AG04449 (cell line): ENCODE measurements around the gene AGMO.

Experiments
- CTCF ChIA-PET: fragments of 350-600 bp; formaldehyde crosslinking; extraction: SDS; loops from one replicate; lab custom pipeline; 2021; ENCODE audit warnings: antibody characterized with exemption; lab: Yijun Ruan, JAX
- POLR2A ChIA-PET: fragments of 400-600, 350-600 bp; formaldehyde crosslinking; extraction: SDS; loops from one replicate; lab custom pipeline; 2020; ENCODE audit warnings: antibody characterized with exemption, inconsistent platforms; lab: Yijun Ruan, JAX
- DNase-seq: peaks from one replicate; pipeline ENCODE4 v3.0.0-alpha.2; 2010; ENCODE audit warnings: low read depth, low spot score
- H3K4me3 ChIP-seq: 2 replicates; pipeline ENCODE4 v1.5.1; 2011; ENCODE audit warnings: low read depth, mild to moderate bottlenecking, control low read depth, low read length
- TF ChIP-seq, protein P1 (sequence below): IDR thresholded peaks from one replicate; pipeline ENCODE4 v1.5.1; 2011; ENCODE audit warnings: mild to moderate bottlenecking, moderate library complexity, low read length, control low read depth, inconsistent platforms; ENCODE audit not compliant: insufficient read depth; ENCODE audit errors: missing control alignments

The AGMO gene

DNA sequence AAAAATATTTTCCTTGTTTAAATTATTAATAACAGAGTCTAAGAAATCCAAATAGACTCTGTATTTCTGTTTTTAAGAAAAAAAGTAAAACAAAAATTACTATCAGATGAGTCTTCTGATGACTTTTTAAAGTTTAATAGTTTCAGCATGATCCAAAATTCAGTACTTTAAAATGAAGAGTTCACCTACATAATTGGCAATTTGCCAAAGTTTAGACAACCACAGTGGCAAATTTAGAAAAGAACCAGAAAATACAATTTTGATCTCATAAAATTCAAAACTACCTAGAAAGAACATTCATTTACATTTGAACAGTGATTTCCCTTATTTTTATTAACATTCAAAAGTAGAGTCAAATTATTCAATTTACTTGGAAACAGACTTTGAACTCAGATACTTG is 56.1 kb downstream of the AGMO start:
- TF ChIP-seq, protein P1, sequence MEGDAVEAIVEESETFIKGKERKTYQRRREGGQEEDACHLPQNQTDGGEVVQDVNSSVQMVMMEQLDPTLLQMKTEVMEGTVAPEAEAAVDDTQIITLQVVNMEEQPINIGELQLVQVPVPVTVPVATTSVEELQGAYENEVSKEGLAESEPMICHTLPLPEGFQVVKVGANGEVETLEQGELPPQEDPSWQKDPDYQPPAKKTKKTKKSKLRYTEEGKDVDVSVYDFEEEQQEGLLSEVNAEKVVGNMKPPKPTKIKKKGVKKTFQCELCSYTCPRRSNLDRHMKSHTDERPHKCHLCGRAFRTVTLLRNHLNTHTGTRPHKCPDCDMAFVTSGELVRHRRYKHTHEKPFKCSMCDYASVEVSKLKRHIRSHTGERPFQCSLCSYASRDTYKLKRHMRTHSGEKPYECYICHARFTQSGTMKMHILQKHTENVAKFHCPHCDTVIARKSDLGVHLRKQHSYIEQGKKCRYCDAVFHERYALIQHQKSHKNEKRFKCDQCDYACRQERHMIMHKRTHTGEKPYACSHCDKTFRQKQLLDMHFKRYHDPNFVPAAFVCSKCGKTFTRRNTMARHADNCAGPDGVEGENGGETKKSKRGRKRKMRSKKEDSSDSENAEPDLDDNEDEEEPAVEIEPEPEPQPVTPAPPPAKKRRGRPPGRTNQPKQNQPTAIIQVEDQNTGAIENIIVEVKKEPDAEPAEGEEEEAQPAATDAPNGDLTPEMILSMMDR: no peak
- CTCF ChIA-PET: no interaction called here
- no peak overlapping the region for H3K4me3 ChIP-seq
- POLR2A ChIA-PET: no interaction called here
- DNase-seq: no peak

DNA sequence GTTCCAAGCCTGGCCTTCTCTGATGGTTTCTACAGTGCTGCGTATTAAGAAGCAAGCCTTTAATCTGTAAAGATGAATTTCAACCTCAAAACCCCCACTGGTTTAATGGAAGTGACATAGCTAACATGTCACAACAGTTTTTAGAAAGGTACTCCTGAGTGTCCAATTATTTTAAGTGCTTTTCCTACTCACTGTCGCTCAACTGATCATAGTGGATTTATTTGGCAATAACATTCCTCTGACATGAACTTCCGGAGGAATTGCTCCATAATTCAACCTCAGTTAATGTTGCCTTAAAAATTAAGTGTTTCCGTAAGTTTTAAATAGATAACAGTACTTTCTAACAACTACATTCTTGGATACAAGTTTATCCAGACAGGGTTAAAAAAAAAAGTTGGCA is 57.5 kb downstream of the AGMO start:
- DNase-seq: no peak
- TF ChIP-seq, protein P1: no peak
- ChIA-PET CTCF (no interaction called here), POLR2A (no interaction called here)
- no peak overlapping the region for H3K4me3 ChIP-seq

DNA sequence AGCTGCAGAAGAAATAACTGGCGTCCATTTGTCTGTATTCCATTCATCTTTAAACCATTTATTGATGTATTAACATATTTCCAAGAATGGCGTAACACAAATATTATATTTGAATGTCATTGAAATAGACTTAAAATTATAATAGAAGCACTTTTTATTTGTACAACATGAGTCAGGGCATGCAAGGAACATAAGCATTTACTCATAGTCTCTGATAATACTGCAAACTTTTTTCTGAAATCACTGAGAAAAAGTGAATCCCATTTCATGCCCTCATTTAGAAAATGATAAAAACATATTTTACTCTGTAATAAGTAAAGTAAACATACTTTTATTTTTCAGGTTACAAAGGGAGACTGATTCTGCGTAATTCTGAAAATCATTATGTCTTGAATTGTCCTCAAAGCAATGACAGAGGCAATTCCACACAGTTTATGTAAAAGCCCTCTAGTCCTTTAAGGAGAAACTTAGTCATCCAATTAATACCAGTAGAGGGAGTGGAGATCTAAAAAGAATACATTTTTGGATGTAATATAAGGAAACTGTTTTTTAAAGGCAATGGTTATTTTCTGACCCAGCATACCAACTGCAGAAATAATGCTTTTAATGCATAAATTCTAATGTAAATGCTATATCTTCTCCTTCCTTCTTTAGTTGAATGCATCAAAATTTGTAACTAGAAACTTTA is 58.1 kb downstream of the AGMO start:
- DNase-seq: no peak
- no peak overlapping the region for H3K4me3 ChIP-seq
- TF ChIP-seq, protein P1: no peak
- CTCF ChIA-PET: no interaction called here
- POLR2A ChIA-PET: no interaction called here

DNA sequence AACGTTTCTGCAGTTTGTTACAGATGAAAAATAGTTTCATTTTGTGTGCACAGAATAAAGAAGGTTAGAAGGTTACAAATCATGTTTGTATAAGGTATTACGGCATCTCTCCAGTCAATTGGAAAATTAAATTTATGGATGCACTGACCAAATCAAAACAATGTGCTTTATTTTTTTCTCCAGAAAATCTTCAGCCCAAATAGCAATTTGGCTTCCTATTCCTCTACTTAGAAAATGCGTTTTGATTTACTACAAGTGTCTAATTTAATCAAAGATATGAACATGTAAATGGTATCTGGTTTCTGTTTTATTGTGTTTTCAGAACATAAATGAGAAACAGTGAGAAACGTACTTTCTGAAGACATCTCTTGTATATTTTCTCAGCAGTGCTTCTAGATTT is 63.4 kb downstream of the AGMO start:
- no peak for DNase-seq
- CTCF ChIA-PET: no interaction called here
- TF ChIP-seq, protein P1: no peak
- no peak overlapping the region for H3K4me3 ChIP-seq
- POLR2A ChIA-PET: no interaction called here

DNA sequence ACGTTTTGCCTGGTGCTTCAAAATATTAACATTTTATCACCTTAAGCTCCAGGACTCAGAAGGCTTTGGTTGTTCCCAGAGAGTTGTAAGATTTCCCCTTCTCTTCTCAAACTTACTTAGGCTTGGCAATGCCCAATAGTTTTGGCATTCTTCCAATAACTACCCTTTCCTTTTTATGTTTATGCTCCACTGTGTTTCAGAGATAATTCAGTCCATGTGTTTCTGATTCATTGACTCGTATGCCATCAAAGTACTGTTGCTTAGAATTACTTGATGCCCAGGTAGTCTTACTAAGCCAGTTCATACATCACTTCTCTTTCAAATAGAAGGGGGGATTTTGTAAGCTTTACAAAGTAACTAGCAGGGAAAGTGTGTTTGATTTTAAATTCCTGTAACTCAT is 66.6 kb downstream of the AGMO start:
- TF ChIP-seq, protein P1: no peak
- no peak for DNase-seq
- ChIA-PET CTCF (interaction anchor here (0.7 kb wide), 1 partner anchor 66 kb away, joined by 3 read pairs; no protein-coding TSS in a partner anchor), POLR2A (no interaction called here)
- H3K4me3 ChIP-seq: no peak overlapping the region

DNA sequence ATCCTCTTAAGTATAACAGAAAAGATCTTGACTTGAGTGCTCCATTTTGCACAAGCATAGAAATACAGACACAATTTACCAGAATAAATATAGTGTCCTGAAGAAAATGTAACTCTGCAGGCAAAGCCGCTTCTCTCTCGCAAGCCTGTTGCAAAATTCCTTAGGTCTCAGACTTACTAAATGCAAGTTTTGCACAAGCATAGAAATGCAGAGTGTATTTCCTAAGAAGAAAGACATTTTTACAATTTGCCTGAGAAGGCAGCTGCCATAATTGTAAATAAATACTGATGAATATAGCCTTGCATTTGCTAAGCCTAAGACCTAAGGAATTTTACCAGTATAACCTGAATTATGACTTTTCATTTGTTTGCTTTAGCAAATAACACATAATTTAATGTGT is 67.1 kb downstream of the AGMO start:
- ChIA-PET CTCF (no interaction called here), POLR2A (no interaction called here)
- no peak overlapping the region for H3K4me3 ChIP-seq
- TF ChIP-seq, protein P1: no peak
- DNase-seq: no peak
